ENCODE data around the gene PCDHGC4.

DNA sequence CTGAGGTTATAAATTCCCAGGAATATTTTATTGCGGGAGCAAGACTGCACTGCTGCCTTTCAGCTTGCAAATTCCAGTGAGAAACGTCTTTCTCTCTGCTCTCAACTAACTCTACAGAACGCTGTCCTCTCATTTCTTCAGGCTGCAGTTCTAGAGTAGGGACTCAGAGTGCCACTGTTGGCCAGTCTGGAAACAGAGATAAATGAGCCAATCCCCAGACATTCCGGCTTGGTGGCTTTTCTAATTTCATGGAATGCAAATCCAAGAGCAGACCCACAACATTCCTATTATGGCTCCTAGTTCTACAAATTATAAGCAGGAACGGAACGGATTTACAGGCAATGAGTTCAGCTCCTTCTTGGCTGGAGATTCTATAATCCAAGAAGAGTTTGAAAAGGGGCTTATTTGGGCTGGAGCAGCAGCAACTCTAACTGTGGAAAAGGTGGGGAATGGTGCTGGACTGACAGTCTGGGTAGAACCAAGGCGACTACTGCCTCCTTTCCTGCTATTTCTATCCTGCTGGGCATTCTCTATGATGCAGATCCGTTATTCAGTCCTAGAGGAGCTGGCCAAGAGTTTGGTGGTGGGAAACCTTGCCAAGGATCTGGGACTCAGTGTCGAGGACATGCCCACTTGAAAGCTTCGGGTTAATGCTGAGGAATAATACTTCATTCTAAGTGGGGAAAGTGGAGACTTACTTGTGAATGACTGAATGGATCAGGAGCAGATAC is 45.3 kb upstream of the PCDHGC4 start:
- TF ChIP-seq POLR2A (IDR thresholded peaks at IDR 0.05; ENCODE audit: low read length) (no peak), GATA1 (IDR thresholded peaks at IDR 0.05; ENCODE audit: low read depth, low read length) (no peak)
